CD14-positive monocyte (primary cell): ENCODE results near the gene AFF1. TPM values are rescaled to one million over a fixed set of nuclear protein-coding genes. Genes with fewer than 3 reads are reported as not detected.
A peak's percentile ranks its signal among the peaks of the same experiment; 100 is the strongest.

ENCODE experiments used
- DNase-seq, 3 donors: peaks; one replicate each; pipeline ENCODE4 v3.0.0-alpha.2; 2011 to 2022
- H2AFZ ChIP-seq: 2 replicates; pipeline ENCODE4 v1.6.0; 2012; ENCODE audit warnings: mild to moderate bottlenecking, low read depth, low read length, inconsistent platforms; ENCODE audit not compliant: insufficient read depth, poor library complexity, severe bottlenecking
- H3K27ac ChIP-seq, 2 donors: 1 replicate in 1 of 2; 2 replicates in 1 of 2; pipeline ENCODE4 v1.5.1; 2012 to 2013; ENCODE audit warnings: low read length in 2 of 2, control low read depth in 1 of 2, inconsistent platforms in 1 of 2, low read depth in 1 of 2, mild to moderate bottlenecking in 1 of 2
- H3K27me3 ChIP-seq, 2 donors: one replicate each; pipeline versions ENCODE4 v1.6.0 to v1.6.1; 2011 to 2013; ENCODE audit warnings: low read length in 2 of 2; ENCODE audit not compliant: control insufficient read depth in 2 of 2, insufficient read depth in 2 of 2
- H3K36me3 ChIP-seq, 2 donors: replicated peaks in 1 of 2; 1 replicate in 1 of 2; 2 replicates in 1 of 2; pipeline versions ENCODE4 v1.5.1 to v1.6.1; 2012 to 2013; ENCODE audit warnings: low read length in 2 of 2, control low read depth in 1 of 2, inconsistent platforms in 1 of 2, mild to moderate bottlenecking in 1 of 2; ENCODE audit not compliant: insufficient read depth in 2 of 2, control insufficient read depth in 1 of 2
- H3K4me1 ChIP-seq, 2 donors: 1 replicate in 1 of 2; 2 replicates in 1 of 2; pipeline versions ENCODE4 v1.5.1 to v1.6.1; 2012 to 2013; ENCODE audit warnings: low read length in 2 of 2, control low read depth in 1 of 2, inconsistent platforms in 1 of 2, mild to moderate bottlenecking in 1 of 2, moderate library complexity in 1 of 2; ENCODE audit not compliant: insufficient read depth in 2 of 2, control insufficient read depth in 1 of 2
- H3K4me2 ChIP-seq: replicated peaks from 2 replicates; pipeline ENCODE3; 2012; ENCODE audit warnings: low read length, moderate library complexity, mild to moderate bottlenecking; ENCODE audit not compliant: poor library complexity, severe bottlenecking; ENCODE audit errors: extremely low read depth
- H3K4me3 ChIP-seq, 3 experiments: fragments of 200-600 bp in 1 of 3; sonication (generic) in 1 of 3; replicated peaks in 1 of 3; 1 replicate in 2 of 3; 2 replicates in 1 of 3; pipeline ENCODE4 v1.5.1; 2011 to 2013; ENCODE audit warnings: low read length in 3 of 3, mild to moderate bottlenecking in 3 of 3, control low read depth in 2 of 3, low read depth in 2 of 3, inconsistent platforms in 1 of 3, moderate library complexity in 1 of 3
- H3K79me2 ChIP-seq: 2 replicates; pipeline ENCODE4 v1.6.0; 2012; ENCODE audit warnings: mild to moderate bottlenecking, control low read depth, inconsistent platforms, low read length, moderate library complexity; ENCODE audit not compliant: insufficient read depth
- H3K9ac ChIP-seq: 2 replicates; pipeline ENCODE4 v1.6.0; 2017; ENCODE audit warnings: low read length, mild to moderate bottlenecking; ENCODE audit not compliant: insufficient read depth, poor library complexity, severe bottlenecking
- H3K9me3 ChIP-seq, 2 donors: replicated peaks in 1 of 2; 1 replicate in 1 of 2; 2 replicates in 1 of 2; pipeline versions ENCODE4 v1.5.1 to v1.6.1; 2012 to 2013; ENCODE audit warnings: low read length in 2 of 2, control low read depth in 1 of 2; ENCODE audit not compliant: control insufficient read depth in 1 of 2, insufficient read depth in 1 of 2
- H4K20me1 ChIP-seq: 2 replicates; pipeline ENCODE4 v1.6.0; 2012; ENCODE audit warnings: mild to moderate bottlenecking, low read length, control low read depth, moderate library complexity; ENCODE audit not compliant: insufficient read depth
- H3K27ac Mint-ChIP-seq, 7 donors: one replicate each; pipeline ENCODE4 v1.8.0; 2020; ENCODE audit warnings: mild to moderate bottlenecking in 7 of 7, mixed read lengths in 7 of 7, moderate library complexity in 6 of 7, inconsistent platforms in 2 of 7
- H3K27me3 Mint-ChIP-seq, 3 donors: one replicate each; pipeline ENCODE4 v1.8.0; 2021 to 2022; ENCODE audit warnings: low read depth in 3 of 3, mild to moderate bottlenecking in 3 of 3, mixed read lengths in 3 of 3, moderate library complexity in 3 of 3, inconsistent platforms in 1 of 3
- H3K36me3 Mint-ChIP-seq, 2 donors: one replicate each; pipeline ENCODE4 v1.8.0; 2020; ENCODE audit warnings: mixed read lengths in 2 of 2, inconsistent platforms in 1 of 2, mild to moderate bottlenecking in 1 of 2
- H3K4me1 Mint-ChIP-seq: one replicate; pipeline ENCODE4 v1.8.0; 2020; ENCODE audit warnings: mild to moderate bottlenecking, mixed read lengths
- H3K4me3 Mint-ChIP-seq, 2 donors: one replicate each; pipeline ENCODE4 v1.8.0; 2020; ENCODE audit warnings: mild to moderate bottlenecking in 2 of 2, mixed read lengths in 2 of 2, moderate library complexity in 1 of 2
- H3K9me3 Mint-ChIP-seq, 7 donors: one replicate each; pipeline ENCODE4 v1.8.0; 2020 to 2022; ENCODE audit warnings: mixed read lengths in 7 of 7, mild to moderate bottlenecking in 6 of 7, moderate library complexity in 6 of 7, inconsistent platforms in 2 of 7
- WGBS: methylation state at CpG from one replicate; pipeline ENCODE4 v1.1.5; 2013; ENCODE audit warnings: missing lambda C conversion rate; ENCODE audit not compliant: insufficient coverage; 5-methylcytosine and 5-hydroxymethylcytosine counted together
- intact Hi-C, 2 donors: fragments of 100-400 bp; cut with micrococcal nuclease; formaldehyde crosslinking; loops; one replicate each; pipeline versions ENCODE4 v1.15.0 to v1.15.1; 2023
- polyA plus RNA-seq, 3 donors: library from polyadenylated mRNA; depleted of rRNA in 1 of 3; unstranded in 2 of 3; stranded (reverse) in 1 of 3; fragments of 300-500 nt in 2 of 3; fragments of >200 nt in 1 of 3; fragmentation: Illumina TruSeq in 2 of 3; gene quantifications; 1 replicate in 2 of 3; 2 replicates in 1 of 3; pipeline ENCODE4 v1.2.3, GENCODE V29; 2012 to 2021
- TF ChIP-seq, protein P1 (sequence below): fragments of 200-600 bp; IDR thresholded peaks from one replicate; pipeline ENCODE4 v1.8.0; 2022; ENCODE audit warnings: antibody characterized with exemption, mild to moderate bottlenecking

Gene AFF1
- polyA plus RNA-seq, 3 donors, result 7.5 to 20.9 (median 16.3) TPM

DNA sequence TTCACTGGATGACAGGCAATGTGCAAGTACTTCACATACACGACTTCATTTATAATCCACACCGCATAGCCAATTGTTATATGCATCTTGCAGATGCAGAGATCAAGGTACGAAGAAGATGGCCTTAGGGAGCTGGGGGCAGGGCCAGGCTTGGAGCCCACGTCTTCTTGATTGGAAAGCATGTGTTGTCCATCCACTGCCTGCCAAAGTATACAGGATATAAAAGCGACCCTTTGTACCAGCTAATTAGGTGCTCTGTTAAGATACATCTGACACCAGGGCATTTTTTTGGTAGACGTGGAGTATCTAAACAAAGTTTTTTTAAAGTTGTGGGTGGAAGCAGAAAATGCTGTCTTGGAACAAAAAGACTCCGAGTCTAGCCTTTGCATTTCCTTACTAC is 44.0 kb upstream of the AFF1 start:
- no peak for DNase-seq
- peaks cover 0 to 2% (median 0%) of the 10 kb centered on the region in 7 donors for H3K9me3 Mint-ChIP-seq

DNA sequence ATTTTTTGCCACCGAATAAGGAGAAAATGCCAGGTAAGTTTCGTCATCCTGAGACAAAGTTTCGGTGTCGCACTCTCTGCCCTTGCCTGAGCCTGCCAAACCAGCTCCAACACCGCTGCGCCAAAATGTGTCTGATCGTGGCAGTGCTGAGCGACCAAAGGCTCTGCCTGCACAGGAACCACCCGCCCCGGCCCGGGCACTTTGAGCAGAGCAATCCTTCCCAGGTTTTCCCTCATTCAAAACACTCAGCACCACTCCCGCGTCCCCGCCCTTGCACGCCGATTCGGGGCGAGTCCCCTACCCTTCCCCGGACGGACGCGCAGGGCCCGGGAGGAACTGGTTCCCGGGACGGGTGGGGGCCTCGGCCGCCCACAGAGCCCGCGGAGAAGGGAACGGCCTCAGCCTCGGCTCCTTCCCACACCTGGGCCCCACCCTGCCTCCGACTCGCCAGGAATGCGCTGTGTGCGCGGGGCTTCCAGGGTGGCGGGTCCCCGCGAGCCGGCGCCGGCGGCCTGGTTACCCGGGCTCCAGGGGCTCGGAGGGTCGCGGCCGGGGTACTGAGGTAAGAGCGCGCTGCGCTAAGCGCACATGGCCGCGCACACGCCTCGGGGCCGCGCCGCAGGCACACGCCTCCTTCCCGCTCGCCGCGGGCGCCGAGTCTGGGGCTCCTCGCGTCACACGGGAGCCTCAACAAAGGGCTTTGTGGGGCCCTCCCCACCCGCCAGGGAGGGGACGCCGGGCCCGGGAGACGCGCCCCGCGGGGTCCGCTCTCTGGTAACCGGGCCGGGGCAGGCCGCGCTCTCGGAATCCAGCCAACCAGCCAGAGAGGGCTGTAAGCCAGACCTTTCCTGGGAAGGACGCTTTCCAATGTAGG is 42.8 kb upstream of the AFF1 start, which contains the start of gene C4orf36:
C4orf36 (minus strand) TSS at position 661 of the 874 bp plus-strand sequence. CDS start 902 bp downstream, outside the sequence.
- no peaks in the 10 kb centered on the region for H3K79me2 ChIP-seq
- intact Hi-C loops, result loop anchor here in 1 of 2 donors (2.0 kb wide), 1 partner anchor 15 kb away; no protein-coding TSS in a partner anchor
- H3K27me3 ChIP-seq, result peaks cover 8 to 22% of the 10 kb centered on the region in 2 donors
- H3K27ac ChIP-seq, result no peak within 1 kb of the TSS
- H3K9ac ChIP-seq, result peak within 1 kb of the TSS; percentile 55
- H3K4me2 ChIP-seq, result peak within 1 kb of the TSS; percentile 96
- peak in 2 of 3 donors; percentile 4 to 17 for DNase-seq
- TF ChIP-seq, protein P1, sequence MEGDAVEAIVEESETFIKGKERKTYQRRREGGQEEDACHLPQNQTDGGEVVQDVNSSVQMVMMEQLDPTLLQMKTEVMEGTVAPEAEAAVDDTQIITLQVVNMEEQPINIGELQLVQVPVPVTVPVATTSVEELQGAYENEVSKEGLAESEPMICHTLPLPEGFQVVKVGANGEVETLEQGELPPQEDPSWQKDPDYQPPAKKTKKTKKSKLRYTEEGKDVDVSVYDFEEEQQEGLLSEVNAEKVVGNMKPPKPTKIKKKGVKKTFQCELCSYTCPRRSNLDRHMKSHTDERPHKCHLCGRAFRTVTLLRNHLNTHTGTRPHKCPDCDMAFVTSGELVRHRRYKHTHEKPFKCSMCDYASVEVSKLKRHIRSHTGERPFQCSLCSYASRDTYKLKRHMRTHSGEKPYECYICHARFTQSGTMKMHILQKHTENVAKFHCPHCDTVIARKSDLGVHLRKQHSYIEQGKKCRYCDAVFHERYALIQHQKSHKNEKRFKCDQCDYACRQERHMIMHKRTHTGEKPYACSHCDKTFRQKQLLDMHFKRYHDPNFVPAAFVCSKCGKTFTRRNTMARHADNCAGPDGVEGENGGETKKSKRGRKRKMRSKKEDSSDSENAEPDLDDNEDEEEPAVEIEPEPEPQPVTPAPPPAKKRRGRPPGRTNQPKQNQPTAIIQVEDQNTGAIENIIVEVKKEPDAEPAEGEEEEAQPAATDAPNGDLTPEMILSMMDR, result no peak
- H3K27ac Mint-ChIP-seq, result peak within 1 kb of the TSS in 2 of 7 donors; percentile 30 to 80
- H2AFZ ChIP-seq, result peak within 1 kb of the TSS; percentile 85
- no peaks in the 10 kb centered on the region for H3K9me3 ChIP-seq
- H3K4me3 ChIP-seq, result peak within 1 kb of the TSS; percentile 46 to 81 (median 54)
- under 1% methylated on average over 82 of the region's 84 CpGs for WGBS
- no peaks in the 10 kb centered on the region for H3K36me3 ChIP-seq
- peaks cover 11 to 25% of the 10 kb centered on the region in 2 donors for H3K4me1 ChIP-seq
- H4K20me1 ChIP-seq, result no peaks in the 10 kb centered on the region
- H3K36me3 Mint-ChIP-seq, result peaks cover 0 to 6% of the 10 kb centered on the region in 2 donors
- H3K4me1 Mint-ChIP-seq, result peaks cover 13% of the 10 kb centered on the region
- H3K27me3 Mint-ChIP-seq, result peaks cover 25 to 29% (median 26%) of the 10 kb centered on the region in 3 donors
- peak within 1 kb of the TSS; percentile 83 to 94 for H3K4me3 Mint-ChIP-seq
- H3K9me3 Mint-ChIP-seq, result peaks cover 0 to 2% (median 0%) of the 10 kb centered on the region in 7 donors

More for the DNA sequence above, 44.0 kb upstream of the AFF1 start:
- Histone ChIP-seq H3K9me3 (no peaks in the 10 kb centered on the region), H3K79me2 (no peaks in the 10 kb centered on the region), H3K36me3 (no peaks in the 10 kb centered on the region), H3K27ac (no peak overlapping the region), H3K27me3 (peaks cover 8 to 22% of the 10 kb centered on the region in 2 donors), H3K9ac (no peak overlapping the region), H4K20me1 (no peaks in the 10 kb centered on the region), H3K4me3 (no peak overlapping the region), H2AFZ (no peak overlapping the region), H3K4me2 (no peak overlapping the region), H3K4me1 (peaks cover 11 to 25% of the 10 kb centered on the region in 2 donors)
- H3K4me1 Mint-ChIP-seq, result peaks cover 13% of the 10 kb centered on the region
- WGBS, result 97% methylated on average over 6 of the region's 7 CpGs
- intact Hi-C loops, result no loop called here
- H3K36me3 Mint-ChIP-seq, result peaks cover 0 to 6% of the 10 kb centered on the region in 2 donors
- H3K27me3 Mint-ChIP-seq, result peaks cover 25 to 29% (median 26%) of the 10 kb centered on the region in 3 donors
- no peak overlapping the region for H3K27ac Mint-ChIP-seq
- TF ChIP-seq, protein P1, result no peak
- peak overlapping the region in 1 of 2 donors; percentile 94 for H3K4me3 Mint-ChIP-seq
